Melanocyte of skin (primary cell): ENCODE measurements around the gene NLGN4X. TPM values are rescaled to one million over a fixed set of nuclear protein-coding genes. Genes with fewer than 3 reads are reported as not detected.

Experiments used
- small RNA-seq, 2 donors: library from RNA; depleted of rRNA; stranded (forward); fragments of <200 nt; gene quantifications; one replicate each; pipeline ENCODE3, GENCODE V24; 2012
- total RNA-seq, 2 donors: library from RNA; depleted of rRNA; stranded (reverse); fragments of >200 nt; gene quantifications; 2 replicates each; pipeline ENCODE4 v1.2.3, GENCODE V29; 2012

The NLGN4X gene
- total RNA-seq = 10 to 100 TPM in 1 of 2 donors, 1 to 10 TPM in 1; 2.0 to 10.3 TPM

GRCh38 chrX:6228720-6229119 lies at the start of gene NLGN4X:
Gene NLGN4X (minus strand): TSS chrX:6228867. CDS start chrX:6151466, 77,401 bp downstream.

Small RNA genes lying within 50 kb of the gene (small RNA-seq; reads per million reads assigned to genes)
- gene RF00322 = 0 reads per million in 2 donors
